GM12878 (cell line): ENCODE data around the gene AIDA.

Source experiments
- CEBPB ChIP-seq, 2 experiments: fragments of 150-350 bp in 1 of 2; IDR thresholded peaks; 2 replicates each; pipeline ENCODE4 v1.6.1; 2012 to 2014; ENCODE audit warnings: low read depth in 2 of 2, low read length in 2 of 2, borderline replicate concordance in 1 of 2, inconsistent platforms in 1 of 2
- CHD1 ChIP-seq: IDR thresholded peaks from 2 replicates; pipeline ENCODE4 v1.6.1; 2012; ENCODE audit warnings: low read depth, low read length, improper control_type of control experiment
- EGR1 ChIP-seq, 2 experiments: IDR thresholded peaks; 1 replicate in 1 of 2; 2 replicates in 1 of 2; pipeline ENCODE4 v1.6.1; 2011 to 2012; ENCODE audit warnings: low read depth in 2 of 2, low read length in 2 of 2, borderline replicate concordance in 1 of 2, mild to moderate bottlenecking in 1 of 2, moderate library complexity in 1 of 2
- FOXM1 ChIP-seq: IDR thresholded peaks from 2 replicates; pipeline ENCODE4 v1.6.1; 2012; ENCODE audit warnings: low read depth, mild to moderate bottlenecking, inconsistent platforms, low read length, moderate library complexity
- HDAC2 ChIP-seq: fragments of 200-600 bp; sonication (generic); IDR thresholded peaks from 2 replicates; pipeline ENCODE4 v1.6.1; 2017
- PAX5 ChIP-seq: IDR thresholded peaks from 2 replicates; pipeline ENCODE4 v1.6.1; 2011; ENCODE audit warnings: low read depth, low read length, borderline replicate concordance
- SIX5 ChIP-seq: IDR thresholded peaks from 2 replicates; pipeline ENCODE4 v1.6.1; 2011; ENCODE audit warnings: mild to moderate bottlenecking, low read depth, low read length, moderate library complexity; ENCODE audit not compliant: severe bottlenecking
- YY1 ChIP-seq: IDR thresholded peaks from 2 replicates; pipeline ENCODE4 v1.6.1; 2011; ENCODE audit warnings: low read depth, mild to moderate bottlenecking, low read length
- TF ChIP-seq, protein P1 (sequence below), 3 experiments: IDR thresholded peaks in 2 of 3; conservative IDR thresholded peaks in 1 of 3; 2 replicates each; pipeline ENCODE4 v1.5.1; 2011; ENCODE audit warnings: low read depth in 3 of 3, low read length in 3 of 3, mild to moderate bottlenecking in 3 of 3, control low read depth in 2 of 3, moderate library complexity in 2 of 3, inconsistent platforms in 1 of 3, mixed read lengths in 1 of 3; ENCODE audit not compliant: control insufficient read depth in 2 of 3, insufficient read depth in 1 of 3; ENCODE audit errors: extremely low read depth in 1 of 3

DNA sequence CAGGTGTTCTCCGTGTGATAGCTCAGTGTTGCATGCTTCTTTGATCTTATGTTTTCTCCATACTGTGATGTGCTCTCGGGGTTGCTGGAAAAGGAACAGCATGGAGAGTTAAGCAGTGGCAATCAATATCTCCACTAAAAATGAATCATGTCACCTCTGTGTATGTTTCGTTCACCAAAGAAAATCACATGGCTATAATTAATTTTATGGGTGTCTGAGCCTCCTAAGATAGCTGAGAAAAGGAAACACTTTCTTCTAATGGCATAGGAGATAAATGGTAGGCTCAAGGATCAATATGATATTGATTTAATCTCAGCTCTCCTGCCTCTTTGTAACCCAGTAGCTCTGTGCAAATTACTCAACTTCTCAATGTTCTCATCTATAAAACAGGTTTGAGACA, 39.0 kb upstream of the AIDA start:
- no peak for TF ChIP-seq YY1
- no peak for TF ChIP-seq FOXM1
- no peak for TF ChIP-seq PAX5
- no peak for TF ChIP-seq CEBPB (IDR thresholded peaks at IDR 0.05; ENCODE audit: borderline replicate concordance in 1 of 2, low read depth in 2 of 2, low read length in 2 of 2)
- TF ChIP-seq, protein P1, sequence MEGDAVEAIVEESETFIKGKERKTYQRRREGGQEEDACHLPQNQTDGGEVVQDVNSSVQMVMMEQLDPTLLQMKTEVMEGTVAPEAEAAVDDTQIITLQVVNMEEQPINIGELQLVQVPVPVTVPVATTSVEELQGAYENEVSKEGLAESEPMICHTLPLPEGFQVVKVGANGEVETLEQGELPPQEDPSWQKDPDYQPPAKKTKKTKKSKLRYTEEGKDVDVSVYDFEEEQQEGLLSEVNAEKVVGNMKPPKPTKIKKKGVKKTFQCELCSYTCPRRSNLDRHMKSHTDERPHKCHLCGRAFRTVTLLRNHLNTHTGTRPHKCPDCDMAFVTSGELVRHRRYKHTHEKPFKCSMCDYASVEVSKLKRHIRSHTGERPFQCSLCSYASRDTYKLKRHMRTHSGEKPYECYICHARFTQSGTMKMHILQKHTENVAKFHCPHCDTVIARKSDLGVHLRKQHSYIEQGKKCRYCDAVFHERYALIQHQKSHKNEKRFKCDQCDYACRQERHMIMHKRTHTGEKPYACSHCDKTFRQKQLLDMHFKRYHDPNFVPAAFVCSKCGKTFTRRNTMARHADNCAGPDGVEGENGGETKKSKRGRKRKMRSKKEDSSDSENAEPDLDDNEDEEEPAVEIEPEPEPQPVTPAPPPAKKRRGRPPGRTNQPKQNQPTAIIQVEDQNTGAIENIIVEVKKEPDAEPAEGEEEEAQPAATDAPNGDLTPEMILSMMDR (IDR thresholded peaks at IDR 0.05 in 2 of 3, conservative IDR thresholded peaks at IDR 0.05 in 1 of 3; ENCODE audit: control insufficient read depth in 2 of 3, extremely low read depth in 1 of 3, insufficient read depth in 1 of 3, low read depth in 3 of 3, low read length in 3 of 3), result no peak
- TF ChIP-seq SIX5, result no peak
- no peak for TF ChIP-seq EGR1 (IDR thresholded peaks at IDR 0.05; ENCODE audit: borderline replicate concordance in 1 of 2, low read depth in 2 of 2, low read length in 2 of 2)
- TF ChIP-seq HDAC2, result no peak
- no peak for TF ChIP-seq CHD1
